K562 (cell line): ENCODE results near the gene BACE1. TPM values are rescaled to one million over a fixed set of nuclear protein-coding genes. Genes with fewer than 3 reads are reported as not detected.

Experiments
- ATAC-seq: fragments of 200-7000 bp; cut with Tn5 transposase; 3 replicates; pipeline ENCODE4 v1.9.1; 2020; ENCODE audit warnings: moderate library complexity
- BruUV-seq: library from RNA; stranded (reverse); fragments of 400-500 nt; replicated peaks from 2 replicates; lab custom pipeline; 2021; lab: Mats Ljungman, UMichigan
- CTCF ChIA-PET: fragments of 300-600 bp; formaldehyde crosslinking; extraction: SDS; loops from one replicate; lab custom pipeline; 2021; ENCODE audit warnings: low intra/inter-chr PET ratio; lab: Yijun Ruan, JAX
- POLR2A ChIA-PET: fragments of 300-600, 350-650 bp; sonication (Branson Sonifier 250); formaldehyde crosslinking; extraction: SDS; loops from one replicate; lab custom pipeline; 2021; ENCODE audit warnings: antibody characterized with exemption, inconsistent platforms; lab: Yijun Ruan, JAX
- DNase-seq, 4 experiments: peaks; one replicate each; pipeline versions ENCODE4 v3.0.0 to v3.0.0-alpha.2; 2011 to 2018; ENCODE audit warnings: low spot score in 3 of 4, mixed read lengths in 3 of 4; ENCODE audit errors: extremely low read depth in 1 of 4
- FAIRE-seq: peaks from 2 replicates; lab custom pipeline; 2011; peaks lifted over from hg19 to GRCh38; lab: Jason Lieb, UNC
- H2AFZ ChIP-seq: 2 replicates; pipeline ENCODE4 v1.6.0; 2011; ENCODE audit warnings: low read depth, low read length, control low read depth, inconsistent platforms
- H3K27ac ChIP-seq: fragments of 200-600 bp; 3 replicates; pipeline ENCODE4 v1.8.0; 2011; ENCODE audit warnings: low read depth, mild to moderate bottlenecking, control low read depth, inconsistent platforms, low read length, moderate library complexity, mixed read lengths; ENCODE audit errors: extremely low read depth
- H3K27me3 ChIP-seq, 2 experiments: fragments of 300-600 bp in 1 of 2; 2 replicates in 1 of 2; 3 replicates in 1 of 2; pipeline versions ENCODE4 v1.6.0 to v1.8.0; 2011; ENCODE audit warnings: inconsistent platforms in 2 of 2, low read length in 2 of 2, mild to moderate bottlenecking in 1 of 2, mixed read lengths in 1 of 2, moderate library complexity in 1 of 2; ENCODE audit not compliant: control insufficient read depth in 2 of 2, insufficient read depth in 2 of 2
- H3K36me3 ChIP-seq: fragments of 300-600 bp; 3 replicates; pipeline ENCODE4 v1.8.0; 2011; ENCODE audit warnings: mild to moderate bottlenecking, low read length, inconsistent platforms; ENCODE audit not compliant: control insufficient read depth, insufficient read depth
- H3K4me1 ChIP-seq, 2 experiments: fragments of 200-600 bp in 1 of 2; replicated peaks in 1 of 2; 2 replicates in 1 of 2; 3 replicates in 1 of 2; pipeline versions ENCODE4 v1.5.1 to v1.8.0; 2011; ENCODE audit warnings: inconsistent platforms in 2 of 2, low read length in 2 of 2, mild to moderate bottlenecking in 1 of 2, mixed read lengths in 1 of 2, moderate library complexity in 1 of 2; ENCODE audit not compliant: control insufficient read depth in 2 of 2, insufficient read depth in 2 of 2
- H3K4me2 ChIP-seq: 2 replicates; pipeline ENCODE4 v1.6.1; 2011; ENCODE audit warnings: low read length, control low read depth, inconsistent platforms, mixed read lengths; ENCODE audit not compliant: insufficient read depth
- H3K4me3 ChIP-seq: fragments of 200-600 bp; sonication (generic), shearing (Covaris generic); 2 replicates; pipeline ENCODE4 v1.5.1; 2016; ENCODE audit warnings: control low read depth, inconsistent platforms
- H3K79me2 ChIP-seq: fragments of 200-600 bp; 3 replicates; pipeline ENCODE4 v1.8.0; 2011; ENCODE audit warnings: low read length, inconsistent platforms; ENCODE audit not compliant: control insufficient read depth, insufficient read depth
- H3K9ac ChIP-seq, 2 experiments: 2 replicates each; pipeline versions ENCODE4 v1.6.0 to v1.6.1; 2011; ENCODE audit warnings: low read depth in 2 of 2, low read length in 2 of 2, control low read depth in 1 of 2, inconsistent platforms in 1 of 2, mild to moderate bottlenecking in 1 of 2, mixed read lengths in 1 of 2; ENCODE audit not compliant: insufficient read depth in 1 of 2
- H3K9me1 ChIP-seq: one replicate; pipeline ENCODE4 v1.6.0; 2011; ENCODE audit warnings: inconsistent platforms, mild to moderate bottlenecking, low read length, moderate library complexity; ENCODE audit not compliant: control insufficient read depth, insufficient read depth
- H3K9me3 ChIP-seq: replicated peaks from 2 replicates; pipeline ENCODE4 v1.5.1; 2011; ENCODE audit warnings: low read depth, low read length, inconsistent platforms; ENCODE audit not compliant: control insufficient read depth, insufficient read depth
- H4K20me1 ChIP-seq: replicated peaks from 2 replicates; pipeline ENCODE4 v1.6.1; 2011; ENCODE audit warnings: low read length, inconsistent platforms, mixed read lengths; ENCODE audit not compliant: control insufficient read depth, insufficient read depth
- ELF2 ChIP-seq: fragments of 250-450 bp; sonication (Bioruptor Pico); IDR thresholded peaks from 2 replicates; pipeline ENCODE4 v1.5.0; 2021; ENCODE audit warnings: mild to moderate bottlenecking
- KAT7 ChIP-seq: sonication (generic); formaldehyde crosslinking; IDR thresholded peaks from 2 replicates; pipeline ENCODE4 v1.8.0; 2022; ENCODE audit warnings: missing genetic modification reagents, mild to moderate bottlenecking, borderline replicate concordance
- KDM2B ChIP-seq: fragments of 250-450 bp; sonication (Bioruptor Pico); IDR thresholded peaks from 2 replicates; pipeline ENCODE4 v1.8.0; 2021; ENCODE audit warnings: mild to moderate bottlenecking, moderate library complexity
- OTX1 ChIP-seq: fragments of 450-650 bp; formaldehyde crosslinking; IDR thresholded peaks from 2 replicates; pipeline ENCODE4 v1.4.0; 2022; ENCODE audit warnings: mild to moderate bottlenecking
- RFX7 ChIP-seq: fragments of 250-450 bp; sonication (Bioruptor Pico); IDR thresholded peaks from 2 replicates; pipeline ENCODE4 v1.5.1; 2021; ENCODE audit warnings: mild to moderate bottlenecking
- SMAD1 ChIP-seq: fragments of 150-350 bp; IDR thresholded peaks from 2 replicates; pipeline ENCODE4 v1.6.1; 2014; ENCODE audit warnings: low read length, low read depth; ENCODE audit not compliant: partially characterized antibody
- SNRNP70 ChIP-seq: fragments of 200-400 bp; formaldehyde crosslinking; optimal IDR thresholded peaks from 2 replicates; pipeline ENCODE3; 2017; ENCODE audit warnings: low read depth, low read length
- SP2 ChIP-seq: IDR thresholded peaks from 2 replicates; pipeline ENCODE4 v1.6.1; 2011; ENCODE audit warnings: mild to moderate bottlenecking, low read depth, low read length, moderate library complexity; ENCODE audit not compliant: poor library complexity, severe bottlenecking; ENCODE audit errors: extremely low read depth
- ZFP36 ChIP-seq: fragments of 150-350 bp; IDR thresholded peaks from 2 replicates; pipeline ENCODE4 v1.6.1; 2018; ENCODE audit warnings: low read length, low read depth; ENCODE audit not compliant: partially characterized antibody
- ZNF282 ChIP-seq: sonication (generic); formaldehyde crosslinking; IDR thresholded peaks from 2 replicates; pipeline ENCODE4 v1.8.1; 2023; ENCODE audit warnings: missing genetic modification reagents
- ZNF436 ChIP-seq: fragments of 250-450, 450-650 bp; sonication (Bioruptor Pico); formaldehyde crosslinking; IDR thresholded peaks from 2 replicates; pipeline ENCODE4 v1.7.0; 2020; ENCODE audit warnings: mild to moderate bottlenecking
- ZNF57 ChIP-seq: fragments of 450-650 bp; formaldehyde crosslinking; IDR thresholded peaks from 2 replicates; pipeline ENCODE4 v1.4.0; 2020; ENCODE audit warnings: mild to moderate bottlenecking, moderate library complexity
- WGBS: fragments of 100-300 bp; shearing (Covaris generic); methylation state at CpG from one replicate; pipeline ENCODE4 v1.1.6; 2016; ENCODE audit warnings: low coverage, mixed read lengths; ENCODE audit not compliant: insufficient coverage; ENCODE audit errors: missing lambda C conversion rate; 5-methylcytosine and 5-hydroxymethylcytosine counted together
- in situ Hi-C: fragments of 300-500 bp; cut with MboI; formaldehyde crosslinking; loops from 4 replicates; pipeline ENCODE4 v1.15.0; 2018; ENCODE audit warnings: inconsistent platforms, mixed read lengths
- intact Hi-C: fragments of 100-400 bp; cut with micrococcal nuclease; formaldehyde crosslinking; loops from 2 replicates; pipeline ENCODE4 v1.14.2; 2022
- polyA plus RNA-seq, 8 experiments: library from polyadenylated mRNA; depleted of rRNA in 4 of 8; stranded (reverse) in 5 of 8; unstranded in 3 of 8; fragments of >200 nt; fragmentation: Nextera tagmentation in 2 of 8; fragmentation: Illumina TruSeq in 1 of 8; extraction: Ambion mirVana in 2 of 8; extraction: Trizol in 1 of 8; gene quantifications; 2 replicates each; pipeline versions ENCODE4 v1.2.1 to v1.2.3, GENCODE V29; 2011 to 2014; ENCODE audit warnings: inconsistent platforms in 1 of 8, missing spikeins in 1 of 8
- total RNA-seq, 7 experiments: library from RNA; depleted of rRNA in 6 of 7; stranded (reverse); fragments of >200 nt in 6 of 7; fragmentation: Illumina TruSeq in 2 of 7; extraction: Trizol in 2 of 7; gene quantifications; 2 replicates each; pipeline versions ENCODE4 v1.2.1 to v1.2.3, GENCODE V29; 2011 to 2021; ENCODE audit warnings: low replicate concordance in 1 of 7
- TF ChIP-seq, protein P1 (sequence below): IDR thresholded peaks from 3 replicates; pipeline ENCODE4 v1.6.1; 2011; ENCODE audit warnings: borderline replicate concordance, mild to moderate bottlenecking; ENCODE audit not compliant: insufficient read length, insufficient read depth
- TF ChIP-seq, protein P2 (sequence below), 2 experiments: fragments of 450-650 bp in 1 of 2; IDR thresholded peaks; 2 replicates each; pipeline ENCODE4 v1.6.1; 2011 to 2017; ENCODE audit warnings: low read depth in 2 of 2, antibody characterized with exemption in 1 of 2, borderline replicate concordance in 1 of 2, low read length in 1 of 2, mild to moderate bottlenecking in 1 of 2, mixed read lengths in 1 of 2; ENCODE audit not compliant: control insufficient read depth in 1 of 2
- TF ChIP-seq, protein P3 (sequence below): sonication (generic); formaldehyde crosslinking; IDR thresholded peaks from 2 replicates; pipeline ENCODE4 v1.8.1; 2022; ENCODE audit warnings: missing genetic modification reagents

Gene BACE1
- total and polyA plus RNA-seq, 9 of the 15 experiments (the other 6 are each of a cell fraction or from before 2014, with no cell fraction given), result 0.01 to 0.25 (median 0.16) TPM; not detected in 5

DNA sequence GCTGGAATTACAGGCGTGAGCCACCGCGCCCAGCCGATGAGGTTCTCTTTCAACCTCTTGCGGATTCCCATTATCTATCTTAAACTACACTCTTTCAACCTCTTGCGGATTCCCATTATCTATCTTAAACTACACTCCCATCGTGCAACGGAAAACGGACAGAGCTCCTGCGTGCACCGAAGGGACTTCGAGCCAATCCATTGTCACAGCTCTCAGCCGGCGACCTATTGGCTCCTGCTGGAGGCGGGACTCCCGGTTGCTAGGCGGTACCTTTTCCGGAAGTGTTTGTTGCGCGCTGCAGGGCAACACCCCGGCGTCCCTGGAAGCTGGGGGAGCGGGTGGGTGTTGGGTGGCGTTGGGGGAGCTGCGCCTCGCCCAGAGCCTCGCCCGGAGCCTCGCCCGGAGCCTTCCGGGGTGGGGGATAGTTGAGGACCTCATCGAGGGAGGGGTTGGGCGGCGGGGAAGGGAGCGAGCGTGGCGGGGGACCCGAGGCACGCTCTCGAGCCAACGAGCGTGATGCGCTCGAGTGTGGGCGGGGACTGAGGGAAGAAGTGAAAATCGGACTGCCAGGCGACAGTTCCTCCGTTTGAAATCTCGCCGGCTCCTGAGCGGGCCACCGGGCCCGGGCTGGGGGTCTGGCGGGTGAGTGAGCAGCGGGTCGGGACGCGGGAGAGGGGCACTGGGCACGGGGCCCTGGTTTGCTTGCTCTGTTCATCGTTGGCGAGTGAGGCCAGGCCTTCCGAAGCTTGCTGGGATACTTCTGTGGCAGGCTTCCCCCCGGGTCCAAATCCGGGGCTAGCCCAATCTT, 11.7 kb upstream of the BACE1 start, which contains the start of gene CEP164:
CEP164 (plus strand) TSS at position 288 of the 808 bp plus-strand sequence. CDS start 10,733 bp downstream, outside the sequence.
- BruUV-seq, result no TSS peak
- Histone ChIP-seq H2AFZ (peak within 1 kb of the TSS; percentile 87), H3K4me3 (peak within 1 kb of the TSS; percentile 76), H3K9me1 (no peaks in the 10 kb centered on the region), H4K20me1 (0 out of 2 replicates have a peak, but pooled peaks cover 2% of the 10 kb centered on the region), H3K79me2 (no peaks in the 10 kb centered on the region; the same call in 2 of the 3 replicates), H3K4me2 (peak within 1 kb of the TSS; percentile 77), H3K4me1 (peaks cover 5 to 10% of the 10 kb centered on the region in 2 experiments; a peak in 4 of 5 replicates), H3K9me3 (no peaks in the 10 kb centered on the region; the same call in 1 of the 2 replicates), H3K27me3 (no peaks in the 10 kb centered on the region), H3K27ac (peak within 1 kb of the TSS; percentile 73), H3K9ac (peak within 1 kb of the TSS; percentile 73 to 94), H3K36me3 (no peaks in the 10 kb centered on the region)
- DNase-seq (peak; percentile 95 to 98 (median 96)), FAIRE-seq (peak; percentile 100), ATAC-seq (peak; percentile 96)
- WGBS, result 2% methylated on average over 46 of the region's 64 CpGs
- CTCF ChIA-PET, result no interaction called here
- POLR2A ChIA-PET, result interaction anchor here (0.6 to 6.7 kb wide), 15 partner anchors 10 to 645 kb away, joined by 3 to 42 read pairs (median 3); partner anchors contain the start of gene PAFAH1B2
- in situ Hi-C loops, result no loop called here
- intact Hi-C loops, result loop anchor here (5.0 kb wide), 1 partner anchor 95 kb away; the partner anchor contains the start of genes PCSK7 and RNF214
- TF ChIP-seq OTX1 (no peak), SP2 (peak; percentile 82), SNRNP70 (no peak), RFX7 (CRISPR knock-in tag) (no peak), KDM2B (CRISPR knock-in tag) (no peak), SMAD1 (no peak), ZFP36 (no peak), ZNF282 (CRISPR knock-in tag) (no peak), KAT7 (CRISPR knock-in tag) (no peak), ZNF57 (no peak), ELF2 (CRISPR knock-in tag) (peak; percentile 93), ZNF436 (CRISPR knock-in tag) (no peak)
- TF ChIP-seq, protein P1, sequence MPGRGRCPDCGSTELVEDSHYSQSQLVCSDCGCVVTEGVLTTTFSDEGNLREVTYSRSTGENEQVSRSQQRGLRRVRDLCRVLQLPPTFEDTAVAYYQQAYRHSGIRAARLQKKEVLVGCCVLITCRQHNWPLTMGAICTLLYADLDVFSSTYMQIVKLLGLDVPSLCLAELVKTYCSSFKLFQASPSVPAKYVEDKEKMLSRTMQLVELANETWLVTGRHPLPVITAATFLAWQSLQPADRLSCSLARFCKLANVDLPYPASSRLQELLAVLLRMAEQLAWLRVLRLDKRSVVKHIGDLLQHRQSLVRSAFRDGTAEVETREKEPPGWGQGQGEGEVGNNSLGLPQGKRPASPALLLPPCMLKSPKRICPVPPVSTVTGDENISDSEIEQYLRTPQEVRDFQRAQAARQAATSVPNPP, result no peak
- TF ChIP-seq, protein P2, sequence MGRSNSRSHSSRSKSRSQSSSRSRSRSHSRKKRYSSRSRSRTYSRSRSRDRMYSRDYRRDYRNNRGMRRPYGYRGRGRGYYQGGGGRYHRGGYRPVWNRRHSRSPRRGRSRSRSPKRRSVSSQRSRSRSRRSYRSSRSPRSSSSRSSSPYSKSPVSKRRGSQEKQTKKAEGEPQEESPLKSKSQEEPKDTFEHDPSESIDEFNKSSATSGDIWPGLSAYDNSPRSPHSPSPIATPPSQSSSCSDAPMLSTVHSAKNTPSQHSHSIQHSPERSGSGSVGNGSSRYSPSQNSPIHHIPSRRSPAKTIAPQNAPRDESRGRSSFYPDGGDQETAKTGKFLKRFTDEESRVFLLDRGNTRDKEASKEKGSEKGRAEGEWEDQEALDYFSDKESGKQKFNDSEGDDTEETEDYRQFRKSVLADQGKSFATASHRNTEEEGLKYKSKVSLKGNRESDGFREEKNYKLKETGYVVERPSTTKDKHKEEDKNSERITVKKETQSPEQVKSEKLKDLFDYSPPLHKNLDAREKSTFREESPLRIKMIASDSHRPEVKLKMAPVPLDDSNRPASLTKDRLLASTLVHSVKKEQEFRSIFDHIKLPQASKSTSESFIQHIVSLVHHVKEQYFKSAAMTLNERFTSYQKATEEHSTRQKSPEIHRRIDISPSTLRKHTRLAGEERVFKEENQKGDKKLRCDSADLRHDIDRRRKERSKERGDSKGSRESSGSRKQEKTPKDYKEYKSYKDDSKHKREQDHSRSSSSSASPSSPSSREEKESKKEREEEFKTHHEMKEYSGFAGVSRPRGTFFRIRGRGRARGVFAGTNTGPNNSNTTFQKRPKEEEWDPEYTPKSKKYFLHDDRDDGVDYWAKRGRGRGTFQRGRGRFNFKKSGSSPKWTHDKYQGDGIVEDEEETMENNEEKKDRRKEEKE (IDR thresholded peaks at IDR 0.05; ENCODE audit: borderline replicate concordance in 1 of 2, control insufficient read depth in 1 of 2, low read depth in 2 of 2, low read length in 1 of 2), result no peak
- TF ChIP-seq, protein P3, sequence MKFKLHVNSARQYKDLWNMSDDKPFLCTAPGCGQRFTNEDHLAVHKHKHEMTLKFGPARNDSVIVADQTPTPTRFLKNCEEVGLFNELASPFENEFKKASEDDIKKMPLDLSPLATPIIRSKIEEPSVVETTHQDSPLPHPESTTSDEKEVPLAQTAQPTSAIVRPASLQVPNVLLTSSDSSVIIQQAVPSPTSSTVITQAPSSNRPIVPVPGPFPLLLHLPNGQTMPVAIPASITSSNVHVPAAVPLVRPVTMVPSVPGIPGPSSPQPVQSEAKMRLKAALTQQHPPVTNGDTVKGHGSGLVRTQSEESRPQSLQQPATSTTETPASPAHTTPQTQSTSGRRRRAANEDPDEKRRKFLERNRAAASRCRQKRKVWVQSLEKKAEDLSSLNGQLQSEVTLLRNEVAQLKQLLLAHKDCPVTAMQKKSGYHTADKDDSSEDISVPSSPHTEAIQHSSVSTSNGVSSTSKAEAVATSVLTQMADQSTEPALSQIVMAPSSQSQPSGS (CRISPR knock-in tag), result no peak
